Right lobe of liver (tissue), 6 donors: ENCODE measurements around the gene CDH2. TPM values are rescaled to one million over a fixed set of nuclear protein-coding genes. Genes with fewer than 3 reads are reported as not detected.
A peak's percentile ranks its signal among the peaks of the same experiment; 100 is the strongest.

ENCODE experiments used
- ATAC-seq, 4 donors: fragments of 200-7000 bp; cut with Tn5 transposase; one replicate each; pipeline ENCODE4 v1.9.1; 2020; ENCODE audit warnings: mild to moderate bottlenecking in 4 of 4, moderate library complexity in 4 of 4
- DNase-seq, 3 donors: peaks; one replicate each; pipeline ENCODE4 v3.0.0-alpha.2; 2020
- H3K27ac ChIP-seq, 3 donors: fragments of 200-600 bp; one replicate each; pipeline ENCODE4 v1.8.0; 2022
- H3K27me3 ChIP-seq, 2 donors: fragments of 200-600 bp; one replicate each; pipeline ENCODE4 v1.8.0; 2022
- H3K36me3 ChIP-seq, 4 donors: fragments of 200-600 bp; sonication (generic) in 1 of 4; one replicate each; pipeline versions ENCODE4 v1.5.1 to v1.8.0; 2017 to 2022; ENCODE audit warnings: control low read depth in 1 of 4
- H3K4me1 ChIP-seq, 4 donors: fragments of 200-600 bp; sonication (generic) in 1 of 4; one replicate each; pipeline versions ENCODE4 v1.5.1 to v1.8.0; 2017 to 2022; ENCODE audit warnings: control low read depth in 1 of 4
- H3K4me3 ChIP-seq, 3 donors: fragments of 200-600 bp; one replicate each; pipeline ENCODE4 v1.8.0; 2022
- H3K9me3 ChIP-seq, 4 donors: fragments of 200-600 bp; sonication (generic) in 1 of 4; one replicate each; pipeline versions ENCODE4 v1.5.1 to v1.8.0; 2017 to 2022; ENCODE audit warnings: control low read depth in 1 of 4
- POLR2A ChIP-seq: fragments of 450-650 bp; IDR thresholded peaks from one replicate; pipeline ENCODE4 v1.6.1; 2017; ENCODE audit warnings: antibody characterized with exemption, mild to moderate bottlenecking
- WGBS: methylation state at CpG from one replicate; pipeline ENCODE4 v1.1.6; 2018; ENCODE audit warnings: low coverage, low lambda C conversion rate; ENCODE audit not compliant: insufficient coverage; ENCODE audit errors: missing lambda C conversion rate; 5-methylcytosine and 5-hydroxymethylcytosine counted together
- intact Hi-C, 2 donors: fragments of 100-400 bp; cut with DNase I; formaldehyde crosslinking; loops; one replicate each; pipeline versions ENCODE4 v1.11.2 to v1.14.1; 2022
- total RNA-seq, 6 experiments: library from RNA; depleted of rRNA in 2 of 6; stranded (reverse); fragments of >200 nt in 2 of 6; fragmentation: NEBNext Ultra II Directional in 3 of 6; extraction: Animal tissue kit (Norgen Biotek cat#: 25700) in 3 of 6; gene quantifications; one replicate each; pipeline versions ENCODE4 v1.1.0 to v1.2.4, GENCODE V29; 2016 to 2023
- TF ChIP-seq, protein P1 (sequence below), 4 donors: fragments of 200-600 bp in 3 of 4; fragments of 450-650 bp in 1 of 4; IDR thresholded peaks; one replicate each; pipeline versions ENCODE4 v1.5.1 to v1.8.0; 2016 to 2022; ENCODE audit warnings: antibody characterized with exemption in 4 of 4, mild to moderate bottlenecking in 2 of 4
- donor health status: DM: no; HTN: yes; CAD: no.
- donor health status: DM: no; HTN: no; CAD: no.
- donor health status: DM: no; HTN: no; CAD: no.
- donor health status: DM: no; HTN: yes; CAD: no.
- donor health status: DM: no; HTN: yes; CAD: no.

CDH2 gene
- total RNA-seq, 6 experiments from 2014 or later, result 32.3 to 46.8 (median 35.8) TPM

DNA sequence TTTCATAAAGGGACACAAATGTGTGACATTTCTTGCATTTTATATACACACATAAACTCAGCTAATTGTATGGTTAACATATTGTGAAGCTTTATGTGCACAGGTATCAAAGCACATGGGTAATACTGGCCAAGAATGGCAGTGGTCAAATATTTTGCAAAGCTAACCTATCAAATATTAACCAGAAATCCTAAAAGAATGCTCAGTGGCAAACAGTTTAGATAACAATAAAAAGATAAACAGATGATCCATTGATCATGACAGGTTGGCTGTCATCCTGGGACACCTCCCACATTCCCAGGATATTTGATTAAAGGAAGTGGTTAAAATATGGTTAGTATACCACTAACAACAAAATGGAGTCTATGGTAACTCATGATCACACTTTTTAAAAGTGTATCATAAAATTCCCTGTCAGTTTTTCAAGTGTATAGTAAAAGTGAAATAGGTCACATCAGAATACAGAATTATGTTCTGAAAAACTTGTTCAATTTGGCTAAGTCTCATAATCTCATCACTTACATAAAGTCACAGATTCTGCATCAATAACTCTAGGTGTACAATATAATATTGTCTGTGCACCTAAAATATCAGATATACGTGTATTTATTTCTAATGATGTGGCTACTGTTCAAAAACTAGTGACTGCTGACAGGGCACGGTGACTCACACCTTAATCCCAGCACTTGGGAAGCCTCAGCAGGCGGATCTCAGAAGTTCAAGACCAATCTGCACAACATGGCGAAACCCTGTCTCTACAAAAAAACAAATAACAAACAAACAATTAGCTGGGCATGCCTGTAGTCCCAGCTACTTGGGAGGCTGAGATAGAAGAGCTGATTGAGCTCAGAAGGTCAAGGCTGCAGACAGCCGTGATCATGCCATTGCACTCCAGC lies 48.9 kb downstream of the CDH2 start:
- DNase-seq (no peak), ATAC-seq (peak; percentile 72 to 84 (median 82))
- no peaks in the 10 kb centered on the region for H3K9me3 ChIP-seq
- WGBS, result 18% methylated on average over 4 of the region's 5 CpGs
- H3K4me1 ChIP-seq, result peaks cover 0 to 55% (median 21%) of the 10 kb centered on the region in 4 donors
- H3K27ac ChIP-seq, result peak overlapping the region in 2 of 3 donors; percentile 36 to 42
- no peaks in the 10 kb centered on the region for H3K27me3 ChIP-seq
- TF ChIP-seq, protein P1, sequence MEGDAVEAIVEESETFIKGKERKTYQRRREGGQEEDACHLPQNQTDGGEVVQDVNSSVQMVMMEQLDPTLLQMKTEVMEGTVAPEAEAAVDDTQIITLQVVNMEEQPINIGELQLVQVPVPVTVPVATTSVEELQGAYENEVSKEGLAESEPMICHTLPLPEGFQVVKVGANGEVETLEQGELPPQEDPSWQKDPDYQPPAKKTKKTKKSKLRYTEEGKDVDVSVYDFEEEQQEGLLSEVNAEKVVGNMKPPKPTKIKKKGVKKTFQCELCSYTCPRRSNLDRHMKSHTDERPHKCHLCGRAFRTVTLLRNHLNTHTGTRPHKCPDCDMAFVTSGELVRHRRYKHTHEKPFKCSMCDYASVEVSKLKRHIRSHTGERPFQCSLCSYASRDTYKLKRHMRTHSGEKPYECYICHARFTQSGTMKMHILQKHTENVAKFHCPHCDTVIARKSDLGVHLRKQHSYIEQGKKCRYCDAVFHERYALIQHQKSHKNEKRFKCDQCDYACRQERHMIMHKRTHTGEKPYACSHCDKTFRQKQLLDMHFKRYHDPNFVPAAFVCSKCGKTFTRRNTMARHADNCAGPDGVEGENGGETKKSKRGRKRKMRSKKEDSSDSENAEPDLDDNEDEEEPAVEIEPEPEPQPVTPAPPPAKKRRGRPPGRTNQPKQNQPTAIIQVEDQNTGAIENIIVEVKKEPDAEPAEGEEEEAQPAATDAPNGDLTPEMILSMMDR (IDR thresholded peaks at IDR 0.05), result no peak
- TF ChIP-seq POLR2A, result no peak
- peak overlapping the region in 1 of 3 donors; percentile 15 for H3K4me3 ChIP-seq
- intact Hi-C loops, result no loop called here
- no peaks in the 10 kb centered on the region for H3K36me3 ChIP-seq

DNA sequence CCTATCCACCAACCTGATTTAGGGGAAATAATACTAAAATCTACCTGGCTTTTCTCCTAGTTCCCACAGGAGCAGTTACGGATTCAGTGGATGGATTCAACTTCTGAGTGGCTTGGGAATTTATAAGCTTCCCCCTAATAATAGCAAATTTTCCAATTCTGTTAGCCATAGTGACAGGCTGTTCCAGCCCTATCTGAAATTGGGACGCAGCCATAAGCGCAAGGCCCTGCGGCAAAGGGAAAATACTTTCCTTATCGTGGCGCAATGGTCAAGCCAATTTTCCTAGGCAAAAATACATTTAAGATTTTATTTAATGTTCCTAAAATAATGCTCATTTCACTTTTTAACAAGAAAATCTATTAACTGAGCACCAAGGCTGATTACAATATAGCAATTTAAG lies 49.7 kb downstream of the CDH2 start:
- 20% methylated on average over 6 of the region's 6 CpGs for WGBS
- TF ChIP-seq POLR2A, result no peak
- TF ChIP-seq, protein P1 (IDR thresholded peaks at IDR 0.05), result no peak
- H3K9me3 ChIP-seq, result no peaks in the 10 kb centered on the region
- intact Hi-C loops, result no loop called here
- peak; percentile 51 to 68 (median 63) for ATAC-seq
- H3K4me3 ChIP-seq, result peak overlapping the region in 1 of 3 donors; percentile 15
- H3K27me3 ChIP-seq, result no peaks in the 10 kb centered on the region
- no peaks in the 10 kb centered on the region for H3K36me3 ChIP-seq
- DNase-seq, result peak in 1 of 3 donors; percentile 67
- H3K4me1 ChIP-seq, result peaks cover 0 to 55% (median 21%) of the 10 kb centered on the region in 4 donors
- H3K27ac ChIP-seq, result peak overlapping the region in 2 of 3 donors; percentile 35 to 36

DNA sequence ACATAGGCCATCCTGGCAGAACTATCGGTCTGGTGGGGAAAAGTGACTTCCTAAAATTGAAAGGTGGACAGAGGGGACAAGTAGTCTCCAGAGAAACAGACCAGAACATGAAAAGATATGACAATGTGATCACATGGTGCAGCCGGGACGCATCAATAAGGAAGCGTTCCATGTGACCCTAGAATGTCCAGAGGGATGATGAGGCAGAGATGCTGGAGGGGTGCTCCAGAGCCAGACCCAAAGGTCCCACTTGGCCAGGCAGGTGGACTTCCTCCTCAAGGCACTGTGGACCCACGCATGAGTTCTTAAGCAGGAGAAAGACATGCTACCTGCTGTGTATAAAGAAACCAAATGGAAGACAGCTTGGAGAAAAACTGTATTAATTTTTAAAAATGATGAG lies 50.2 kb downstream of the CDH2 start:
- H3K27ac ChIP-seq, result peak overlapping the region in 2 of 3 donors; percentile 35 to 36
- no peaks in the 10 kb centered on the region for H3K27me3 ChIP-seq
- H3K4me1 ChIP-seq, result peaks cover 0 to 55% (median 21%) of the 10 kb centered on the region in 4 donors
- DNase-seq (no peak), ATAC-seq (no peak)
- no peak overlapping the region for H3K4me3 ChIP-seq
- no peak for TF ChIP-seq POLR2A
- TF ChIP-seq, protein P1 (IDR thresholded peaks at IDR 0.05), result no peak
- intact Hi-C loops, result no loop called here
- no peaks in the 10 kb centered on the region for H3K9me3 ChIP-seq
- no peaks in the 10 kb centered on the region for H3K36me3 ChIP-seq
- 77% methylated on average over 5 of the region's 5 CpGs for WGBS

DNA sequence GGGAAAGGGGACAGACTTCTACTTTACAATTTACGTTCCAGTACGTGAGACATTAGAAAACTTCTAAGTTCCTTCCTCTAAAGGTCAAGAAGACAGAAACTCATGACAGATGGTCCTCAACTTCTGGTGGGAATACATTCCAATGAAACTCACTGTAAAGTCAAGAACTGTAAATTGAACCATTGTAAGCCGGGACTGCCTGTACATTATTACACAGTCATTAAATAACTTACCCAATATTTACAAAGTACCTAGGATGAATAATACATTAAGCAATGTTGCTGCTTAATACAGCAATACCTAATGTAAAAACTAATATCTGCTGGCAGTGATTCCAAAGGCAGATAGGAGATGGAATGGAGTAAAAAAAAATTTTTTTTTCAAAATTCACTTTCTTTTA lies 51.9 kb downstream of the CDH2 start:
- TF ChIP-seq, protein P1 (IDR thresholded peaks at IDR 0.05), result no peak
- no peak for TF ChIP-seq POLR2A
- intact Hi-C loops, result no loop called here
- Histone ChIP-seq H3K9me3 (no peaks in the 10 kb centered on the region), H3K27ac (peak overlapping the region in 1 of 3 donors; percentile 12), H3K4me1 (peaks cover 0 to 55% (median 21%) of the 10 kb centered on the region in 4 donors), H3K36me3 (no peaks in the 10 kb centered on the region), H3K27me3 (no peaks in the 10 kb centered on the region), H3K4me3 (no peak overlapping the region)
- 65% methylated on average over 3 of the region's 3 CpGs for WGBS
- DNase-seq (no peak), ATAC-seq (no peak)
